NCI-H345 (cell line): ENCODE measurements around the gene MYL10.

ENCODE experiments used
- DNase-seq: peaks from one replicate; lab custom pipeline; 2025; lab: John Stamatoyannopoulos, UW

MYL10 gene

GRCh38 chr7:101565601-101566209 is 63.4 kb downstream of the MYL10 start:
- no peak for DNase-seq

GRCh38 chr7:101564778-101565211 is 64.3 kb downstream of the MYL10 start:
- no peak for DNase-seq

DNA sequence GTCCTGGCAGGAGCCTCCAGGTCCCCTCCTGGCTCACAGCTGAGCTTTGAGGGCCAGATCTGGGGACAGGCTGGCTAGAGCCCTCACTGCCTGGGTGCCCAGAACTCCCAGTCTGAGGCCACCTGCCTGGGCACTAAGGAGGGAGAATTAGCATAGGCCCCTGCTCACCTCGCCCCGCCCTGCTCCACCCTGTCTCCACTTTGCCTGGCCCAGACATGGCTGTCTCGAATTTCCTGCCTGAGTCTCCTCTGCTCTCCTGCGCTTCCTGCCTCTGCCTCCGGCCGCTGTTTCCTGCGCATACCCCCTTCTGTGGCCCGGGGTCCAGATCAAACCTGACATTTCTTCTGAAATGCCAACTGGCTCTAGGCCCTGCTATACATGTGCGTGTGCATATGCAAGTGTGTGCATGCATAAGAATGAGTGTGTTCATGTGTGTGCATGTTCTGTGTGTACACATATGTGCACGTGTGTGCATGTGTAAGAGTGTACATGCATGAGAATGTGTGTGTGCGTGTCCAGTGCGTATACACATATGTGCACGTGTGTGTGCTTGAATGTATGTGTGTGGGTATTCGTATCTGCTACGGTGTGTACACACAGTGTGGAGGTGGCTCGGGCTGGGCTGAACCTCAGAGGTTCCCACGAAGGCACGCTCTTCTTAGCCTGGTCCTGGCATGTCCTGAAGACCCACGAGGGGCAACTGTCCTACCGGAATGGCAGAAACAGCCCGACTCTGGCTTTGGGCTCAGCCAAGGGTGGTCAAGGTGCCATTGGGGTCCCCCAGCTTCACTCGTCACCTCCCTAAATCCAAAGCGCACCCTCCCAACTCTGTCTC is 64.9 kb downstream of the MYL10 start:
- no peak for DNase-seq
